ENCODE measurements around the gene SPA17.

GRCh38 chr11:124642628-124643027 lies 31.1 kb upstream of the SPA17 start:
- TF ChIP-seq ASH2L (IDR thresholded peaks at IDR 0.05; ENCODE audit: low read length) (no peak), POLR2A (IDR thresholded peaks at IDR 0.05; ENCODE audit: control extremely low read depth in 1 of 2, low read depth in 2 of 2, low read length in 2 of 2) (no peak), MAX (IDR thresholded peaks at IDR 0.05) (no peak), CTCF (IDR thresholded peaks at IDR 0.05; ENCODE audit: control extremely low read depth in 1 of 3, insufficient read depth in 1 of 3, low read depth in 1 of 3, low read length in 3 of 3) (no peak), USF2 (IDR thresholded peaks at IDR 0.05; ENCODE audit: low read length) (no peak), JUN (IDR thresholded peaks at IDR 0.05; ENCODE audit: low read depth, low read length) (no peak), FOSL1 (IDR thresholded peaks at IDR 0.05; ENCODE audit: insufficient read depth, low read depth, low read length) (no peak), ATF2 (IDR thresholded peaks at IDR 0.05; ENCODE audit: low read length) (no peak), SIN3A (conservative IDR thresholded peaks at IDR 0.05 in 1 of 2, IDR thresholded peaks at IDR 0.05 in 1 of 2; ENCODE audit: low read depth in 1 of 2, low read length in 2 of 2) (no peak), PHF8 (conservative IDR thresholded peaks at IDR 0.05; ENCODE audit: low read depth, low read length) (no peak), SP1 (IDR thresholded peaks at IDR 0.05; ENCODE audit: low read depth, low read length) (no peak)

Measured in H1 (cell line).